Nephron (organoid): ENCODE data around the gene HEMGN.
"Not testable (repeated sequence)": the region's sequence is repeated elsewhere in the genome, so short reads cannot be mapped to it uniquely, and the experiment has no call there.

Experiments
- H3K27ac Mint-ChIP-seq, 3 experiments: 2 replicates each; pipeline ENCODE4 v1.8.0; 2020; ENCODE audit warnings: mixed read lengths in 3 of 3, mild to moderate bottlenecking in 2 of 3, moderate library complexity in 1 of 3
- H3K27me3 Mint-ChIP-seq: 2 replicates; pipeline ENCODE4 v1.8.0; 2021; ENCODE audit warnings: low read depth, mild to moderate bottlenecking, moderate library complexity, mixed read lengths
- H3K36me3 Mint-ChIP-seq: 2 replicates; pipeline ENCODE4 v1.8.0; 2020; ENCODE audit warnings: low read depth, mixed read lengths
- H3K4me1 Mint-ChIP-seq: 2 replicates; pipeline ENCODE4 v1.8.0; 2020; ENCODE audit warnings: mixed read lengths
- H3K4me3 Mint-ChIP-seq, 3 experiments: 2 replicates each; pipeline ENCODE4 v1.8.0; 2020; ENCODE audit warnings: mild to moderate bottlenecking in 3 of 3, mixed read lengths in 3 of 3, moderate library complexity in 2 of 3
- H3K9me3 Mint-ChIP-seq: 2 replicates; pipeline ENCODE4 v1.8.0; 2020; ENCODE audit warnings: mixed read lengths
- CTCF ChIP-seq, 3 experiments: fragments of 200-600 bp; sonication (generic); IDR thresholded peaks; one replicate each; pipeline ENCODE4 v1.5.0; 2021; ENCODE audit warnings: antibody characterized with exemption in 3 of 3; ENCODE audit not compliant: unreplicated experiment in 3 of 3

The HEMGN gene

GRCh38 chr9:97959585-97959984 lies 21.6 kb upstream of the HEMGN start:
- Mint-ChIP-seq H3K9me3 (no peaks in the 10 kb centered on the region), H3K36me3 (no peaks in the 10 kb centered on the region)
- TF ChIP-seq CTCF (IDR thresholded peaks at IDR 0.05; ENCODE audit: unreplicated experiment in 3 of 3): no peak

GRCh38 chr9:97958812-97959511 lies 21.0 kb upstream of the HEMGN start:
- H3K4me1 Mint-ChIP-seq: no peaks in the 10 kb centered on the region
- H3K36me3 Mint-ChIP-seq: no peaks in the 10 kb centered on the region
- H3K27ac Mint-ChIP-seq: no peak overlapping the region
- H3K9me3 Mint-ChIP-seq: no peaks in the 10 kb centered on the region
- TF ChIP-seq CTCF (IDR thresholded peaks at IDR 0.05; ENCODE audit: unreplicated experiment in 3 of 3): no peak
- H3K4me3 Mint-ChIP-seq: no peak overlapping the region
- H3K27me3 Mint-ChIP-seq: peaks cover 24% of the 10 kb centered on the region

More at GRCh38 chr9:97959585-97959984, 21.6 kb upstream of the HEMGN start:
- H3K27ac Mint-ChIP-seq: no peak overlapping the region
- H3K4me3 Mint-ChIP-seq: no peak overlapping the region
- H3K27me3 Mint-ChIP-seq: peaks cover 22% of the 10 kb centered on the region
- H3K4me1 Mint-ChIP-seq: no peaks in the 10 kb centered on the region

GRCh38 chr9:97956331-97956730 lies 18.4 kb upstream of the HEMGN start:
- no peak overlapping the region for H3K27ac Mint-ChIP-seq
- H3K4me3 Mint-ChIP-seq: no peak overlapping the region
- H3K4me1 Mint-ChIP-seq: no peaks in the 10 kb centered on the region
- no peaks in the 10 kb centered on the region for H3K36me3 Mint-ChIP-seq
- no peaks in the 10 kb centered on the region for H3K9me3 Mint-ChIP-seq
- peaks cover 16% of the 10 kb centered on the region for H3K27me3 Mint-ChIP-seq
- no peak for TF ChIP-seq CTCF (IDR thresholded peaks at IDR 0.05; ENCODE audit: unreplicated experiment in 3 of 3)

GRCh38 chr9:97954550-97954989 lies 16.6 kb upstream of the HEMGN start:
- Mint-ChIP-seq H3K36me3 (no peaks in the 10 kb centered on the region), H3K4me1 (no peaks in the 10 kb centered on the region), H3K27me3 (peaks cover 26% of the 10 kb centered on the region), H3K4me3 (no peak overlapping the region), H3K27ac (no peak overlapping the region), H3K9me3 (no peaks in the 10 kb centered on the region)
- peak; percentile 29 to 50 (median 39) for TF ChIP-seq CTCF (IDR thresholded peaks at IDR 0.05; ENCODE audit: unreplicated experiment in 3 of 3)

GRCh38 chr9:97950873-97951272 lies 12.9 kb upstream of the HEMGN start:
- not testable (repeated sequence) for H3K4me1 Mint-ChIP-seq, H3K27ac Mint-ChIP-seq, H3K9me3 Mint-ChIP-seq, H3K36me3 Mint-ChIP-seq, H3K4me3 Mint-ChIP-seq
- H3K27me3 Mint-ChIP-seq: peaks cover 59% of the 10 kb centered on the region

GRCh38 chr9:97947094-97947493 lies 9.1 kb upstream of the HEMGN start:
- H3K27ac Mint-ChIP-seq, H3K9me3 Mint-ChIP-seq: not testable (repeated sequence)
- peaks cover 54% of the 10 kb centered on the region for H3K27me3 Mint-ChIP-seq

GRCh38 chr9:97945470-97945869 lies 7.5 kb upstream of the HEMGN start:
- not testable (repeated sequence) for H3K4me3 Mint-ChIP-seq, H3K4me1 Mint-ChIP-seq, H3K27ac Mint-ChIP-seq, H3K9me3 Mint-ChIP-seq, H3K36me3 Mint-ChIP-seq
- H3K27me3 Mint-ChIP-seq: peaks cover 65% of the 10 kb centered on the region

More at GRCh38 chr9:97947094-97947493, 9.1 kb upstream of the HEMGN start:
- H3K4me1 Mint-ChIP-seq, H3K4me3 Mint-ChIP-seq, H3K36me3 Mint-ChIP-seq: not testable (repeated sequence)
